Measurements from ENCODE around the gene DCK.
"Not testable (repeated sequence)": the region's sequence is repeated elsewhere in the genome, so short reads cannot be mapped to it uniquely, and the experiment has no call there.

Gene DCK

GRCh38 chr4:70993181-70994068 is at the start of gene DCK:
TSS of gene DCK (plus strand) at chr4:70993649. CDS start at chr4:70993836, 187 bp downstream.
- DNase-seq (ENCODE audit: low read depth), result peak; percentile 92

- DNase-seq (ENCODE audit: low read depth), result peak; percentile 3
Observed at GRCh38 chr4:70945046-70945445, 48.4 kb upstream of the DCK start.

- peak; percentile 3 for DNase-seq (ENCODE audit: low read depth)
Observed at GRCh38 chr4:70945452-70946055, 47.9 kb upstream of the DCK start.

DNA sequence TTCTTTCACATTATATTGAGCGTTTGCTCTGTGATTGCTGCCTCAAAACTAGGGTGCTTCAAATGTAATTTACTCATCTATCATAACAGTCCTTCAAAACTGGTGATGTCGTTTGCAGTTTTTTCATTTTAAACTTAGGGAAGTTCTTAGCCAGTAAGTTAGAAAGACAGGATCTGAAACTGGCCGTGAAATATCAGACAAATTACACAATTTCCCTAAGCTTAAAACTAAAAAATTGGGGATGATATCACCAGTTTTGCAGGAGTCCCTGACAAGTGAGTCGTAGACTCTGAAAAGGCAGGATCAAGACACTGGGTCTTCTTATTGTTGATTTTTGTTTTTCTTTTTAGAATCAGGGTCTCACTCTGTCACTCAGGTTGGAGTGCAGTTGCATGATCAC is 46.5 kb upstream of the DCK start:
- DNase-seq (ENCODE audit: low read depth), result no peak

GRCh38 chr4:70948665-70949260 is 44.7 kb upstream of the DCK start:
- no peak for DNase-seq (ENCODE audit: low read depth)

DNA sequence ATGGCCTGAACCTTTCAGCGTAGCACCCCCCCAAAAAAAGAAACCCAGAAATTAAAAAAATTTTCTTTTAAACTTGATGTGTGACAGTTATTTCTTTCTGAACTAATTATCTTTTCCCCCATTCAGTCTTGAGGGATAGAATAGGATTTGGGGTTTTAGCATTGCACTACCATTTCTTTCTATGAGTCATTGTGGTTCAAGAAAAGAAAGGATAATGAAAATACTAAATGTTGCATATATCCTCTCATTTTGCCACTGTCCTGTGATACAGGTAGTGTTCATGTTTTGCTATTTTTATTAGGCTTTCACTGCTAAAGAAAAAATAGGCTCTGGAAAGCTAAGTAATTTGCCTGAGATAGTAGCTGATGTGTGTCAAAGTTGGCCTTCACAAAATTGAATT is 39.4 kb upstream of the DCK start:
- DNase-seq (ENCODE audit: low read depth), result peak; percentile 12

GRCh38 chr4:70956549-70957210 is 36.8 kb upstream of the DCK start:
- DNase-seq (ENCODE audit: low read depth), result no peak

DNA sequence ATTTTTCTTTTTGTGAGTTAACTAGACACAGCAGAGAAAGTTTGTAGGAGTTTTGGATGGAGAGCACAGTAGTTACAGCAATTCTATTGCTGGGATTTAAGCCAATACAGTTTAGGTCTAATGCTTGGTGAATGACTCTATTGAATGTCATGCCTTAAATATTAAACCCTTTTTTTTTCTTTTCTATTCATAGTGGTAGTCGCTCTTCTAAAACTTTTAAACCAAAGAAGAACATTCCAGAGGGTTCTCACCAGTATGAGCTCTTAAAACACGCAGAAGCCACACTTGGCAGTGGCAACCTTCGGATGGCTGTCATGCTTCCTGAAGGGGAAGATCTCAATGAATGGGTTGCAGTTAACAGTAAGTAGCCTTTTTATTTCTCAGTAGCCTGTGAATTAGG is 34.8 kb upstream of the DCK start:
- peak; percentile 40 for DNase-seq (ENCODE audit: low read depth)

DNA sequence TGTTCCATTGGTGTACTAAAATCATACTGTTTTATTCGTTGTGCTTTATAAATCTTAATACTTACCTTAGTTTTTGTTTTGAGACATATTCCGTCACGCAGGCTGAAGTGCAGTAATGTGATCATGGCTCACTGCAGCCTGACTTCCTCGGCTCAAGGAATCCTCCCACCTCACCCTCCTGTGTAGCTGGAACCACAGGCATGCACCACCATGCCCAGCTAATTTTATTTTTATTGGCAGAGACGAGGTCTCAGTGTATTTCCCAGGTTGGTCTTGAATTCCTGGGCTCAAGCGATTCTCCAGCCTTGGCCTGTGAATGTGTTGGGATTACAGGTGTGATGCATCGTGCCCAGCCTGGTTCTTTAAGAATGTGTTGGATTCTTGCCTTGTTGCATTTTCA is 24.4 kb upstream of the DCK start:
- DNase-seq (ENCODE audit: low read depth), result no peak

GRCh38 chr4:70976252-70976651 is 17.2 kb upstream of the DCK start:
- no peak for DNase-seq (ENCODE audit: low read depth)

- no peak for DNase-seq (ENCODE audit: low read depth)
Observed at GRCh38 chr4:70979445-70980008, 13.9 kb upstream of the DCK start.

- no peak for DNase-seq (ENCODE audit: low read depth)
Observed at GRCh38 chr4:70980196-70980595, 13.3 kb upstream of the DCK start.

GRCh38 chr4:70984106-70984505 is 9.3 kb upstream of the DCK start:
- no peak for DNase-seq (ENCODE audit: low read depth)

- DNase-seq (ENCODE audit: low read depth), result no peak
Observed at GRCh38 chr4:70984589-70984988, 8.9 kb upstream of the DCK start.

GRCh38 chr4:70991596-70991995 is 1.9 kb upstream of the DCK start:
- DNase-seq (ENCODE audit: low read depth), result no peak

DNA sequence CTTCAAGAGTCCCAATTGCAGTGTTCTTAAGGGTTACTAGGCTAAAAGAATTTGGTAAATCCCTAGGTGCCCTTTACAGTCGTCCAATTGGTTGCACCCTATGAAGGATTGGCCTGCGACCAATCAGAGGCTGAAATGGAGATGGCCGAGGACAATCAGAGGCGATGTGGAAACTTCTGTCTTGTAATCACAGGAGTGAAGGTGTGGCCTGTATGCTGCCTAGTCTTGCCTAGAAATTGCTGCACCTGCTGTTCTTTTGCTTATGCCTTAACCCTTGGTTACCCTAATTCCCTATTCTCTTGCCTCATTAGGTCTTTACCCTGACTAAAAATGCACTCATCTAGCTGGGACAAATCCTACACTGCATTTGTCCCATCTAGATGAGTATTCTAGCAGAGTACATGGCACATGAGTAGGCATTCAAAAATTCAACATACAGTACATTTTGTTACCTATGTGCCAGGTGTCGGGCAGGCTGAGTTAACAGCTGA is 1.0 kb upstream of the DCK start:
- DNase-seq (ENCODE audit: low read depth), result no peak

- DNase-seq (ENCODE audit: low read depth), result peak; percentile 53
Observed at GRCh38 chr4:70994069-70994366, 569 bp downstream of the DCK start.

DNA sequence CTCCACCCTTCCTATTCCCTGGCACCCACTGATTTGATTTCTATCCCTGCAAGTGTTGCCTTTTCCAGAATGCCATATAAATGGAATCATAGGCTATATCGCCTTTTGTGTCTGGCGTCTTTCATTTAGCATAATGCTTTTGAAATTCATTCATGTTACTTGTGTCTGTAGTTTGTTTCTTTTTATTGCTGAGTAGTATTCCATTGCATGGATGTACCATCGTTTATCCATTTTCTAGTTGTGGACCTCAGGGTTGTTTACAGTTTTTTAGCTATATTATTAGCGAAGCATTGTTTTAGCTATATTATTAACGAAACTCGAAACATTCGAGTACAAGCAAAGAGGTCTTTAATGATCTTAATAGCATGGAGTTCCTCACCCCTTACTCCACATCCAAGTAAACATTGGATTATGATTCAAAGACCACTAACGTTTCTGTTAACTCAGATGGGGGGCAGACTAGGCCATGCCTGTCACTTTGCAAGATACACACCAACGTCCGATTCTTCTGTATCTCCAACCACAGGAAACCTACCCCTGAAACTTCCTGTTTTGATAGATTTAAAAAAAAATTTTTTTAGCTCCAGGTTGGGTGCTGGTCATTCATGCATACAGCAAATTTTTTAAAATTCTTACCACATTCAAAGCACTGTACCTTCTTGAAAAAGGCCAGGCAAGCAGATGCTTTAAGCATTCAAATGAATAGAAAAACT is 1.1 kb downstream of the DCK start:
- peak; percentile 14 for DNase-seq (ENCODE audit: low read depth)

- no peak for DNase-seq (ENCODE audit: low read depth)
Observed at GRCh38 chr4:70996018-70996360, 2.5 kb downstream of the DCK start.

GRCh38 chr4:70997036-70997435 is 3.6 kb downstream of the DCK start:
- no peak for DNase-seq (ENCODE audit: low read depth)

DNA sequence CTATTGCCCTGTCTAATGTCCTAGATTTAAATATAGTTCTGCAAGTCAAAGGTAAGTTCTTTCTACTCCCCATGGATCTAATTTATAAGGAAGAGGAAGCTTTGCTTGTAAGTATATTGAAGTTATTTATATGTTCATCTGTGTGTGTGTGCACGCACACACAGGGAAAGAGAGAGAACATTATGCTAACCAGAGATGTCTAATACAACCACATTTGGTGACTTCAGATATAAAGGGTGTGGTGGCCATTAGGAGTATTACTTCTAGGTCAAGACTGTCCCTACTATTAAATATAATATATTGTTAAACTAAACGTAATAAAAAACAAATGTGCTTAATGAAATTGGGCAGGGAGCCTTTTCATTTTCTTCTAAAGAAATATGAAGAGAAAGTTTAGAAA is 4.1 kb downstream of the DCK start:
- no peak for DNase-seq (ENCODE audit: low read depth)

DNA sequence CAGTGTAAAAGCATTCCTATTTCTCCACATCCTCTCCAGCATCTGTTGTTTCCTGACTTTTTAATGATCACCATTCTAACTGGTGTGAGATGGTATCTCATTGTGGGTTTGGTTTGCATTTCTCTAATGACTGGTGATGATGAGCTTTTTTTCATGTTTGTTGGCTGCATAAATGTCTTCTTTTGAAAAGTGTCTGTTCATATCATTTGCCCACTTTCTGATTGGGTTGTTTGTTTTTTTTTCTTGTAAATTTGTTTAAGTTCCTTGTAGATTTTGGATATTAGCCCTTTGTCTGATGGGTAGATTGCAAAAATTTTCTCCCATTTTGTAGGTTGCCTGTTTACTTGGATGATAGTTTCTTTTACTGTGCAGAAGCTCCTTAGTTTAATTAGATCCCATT is 6.2 kb downstream of the DCK start:
- not testable (repeated sequence) for DNase-seq (ENCODE audit: low read depth)

Data from ELR (cell line).